Measurements from ENCODE around the gene BIRC6. TPM values are rescaled to one million over a fixed set of nuclear protein-coding genes. Genes with fewer than 3 reads are reported as not detected.
"Not testable (repeated sequence)": the region's sequence is repeated elsewhere in the genome, so short reads cannot be mapped to it uniquely, and the experiment has no call there.

BIRC6 gene
- total RNA-seq, 1 experiment from 2014 or later: 63.1 TPM

GRCh38 chr2:32342801-32343200, 14.0 kb upstream of the BIRC6 start:
- TF ChIP-seq ZNF219 (CRISPR knock-in tag; IDR thresholded peaks at IDR 0.05; ENCODE audit: borderline replicate concordance): no peak
- no peak for TF ChIP-seq OVOL2 (CRISPR knock-in tag; IDR thresholded peaks at IDR 0.05; ENCODE audit: borderline replicate concordance)
- no peak for TF ChIP-seq ZNF512 (CRISPR knock-in tag; IDR thresholded peaks at IDR 0.05; ENCODE audit: borderline replicate concordance)
- no peak for TF ChIP-seq ZNF263 (CRISPR knock-in tag; IDR thresholded peaks at IDR 0.05; ENCODE audit: low read depth)
- TF ChIP-seq ELF4 (CRISPR knock-in tag; IDR thresholded peaks at IDR 0.05; ENCODE audit: low read depth): no peak
- TF ChIP-seq AFF4 (CRISPR knock-in tag; IDR thresholded peaks at IDR 0.05; ENCODE audit: borderline replicate concordance): no peak
- no peak for TF ChIP-seq TP53 (CRISPR knock-in tag; IDR thresholded peaks at IDR 0.05)
- no peak for TF ChIP-seq ATF6 (CRISPR knock-in tag; IDR thresholded peaks at IDR 0.05)
- no peak for TF ChIP-seq IRF2 (CRISPR knock-in tag; IDR thresholded peaks at IDR 0.05; ENCODE audit: borderline replicate concordance, low read depth)
- TF ChIP-seq IRF1 (CRISPR knock-in tag; IDR thresholded peaks at IDR 0.05): no peak
- no peak for TF ChIP-seq ZBTB43 (CRISPR knock-in tag; IDR thresholded peaks at IDR 0.05)
- no peak for TF ChIP-seq ATF3 (CRISPR knock-in tag; conservative IDR thresholded peaks at IDR 0.05)
- no peak for TF ChIP-seq PRRX2 (CRISPR knock-in tag; IDR thresholded peaks at IDR 0.05)
- H3K4me1 Mint-ChIP-seq: no peaks in the 10 kb centered on the region
- no peaks in the 10 kb centered on the region for H3K9me3 Mint-ChIP-seq
- DNase-seq (ENCODE audit: low spot score) (no peak), ATAC-seq (no peak)
- no peaks in the 10 kb centered on the region for H3K36me3 Mint-ChIP-seq
- CTCF ChIA-PET: no interaction called here
- H3K4me3 Mint-ChIP-seq: no peak overlapping the region
- POLR2A ChIA-PET: no interaction called here
- no peak overlapping the region for H3K27ac Mint-ChIP-seq
- no peaks in the 10 kb centered on the region; the same call in 1 of the 2 replicates for H3K27me3 Mint-ChIP-seq (ENCODE audit: low read depth)

- H3K36me3 Mint-ChIP-seq; H3K27me3 Mint-ChIP-seq (ENCODE audit: low read depth); H3K9me3 Mint-ChIP-seq; POLR2A ChIA-PET; H3K4me1 Mint-ChIP-seq; H3K4me3 Mint-ChIP-seq; DNase-seq (ENCODE audit: low spot score); CTCF ChIA-PET; ATAC-seq; H3K27ac Mint-ChIP-seq: not testable (repeated sequence)
Measured at GRCh38 chr2:32350797-32351196, 6.0 kb upstream of the BIRC6 start.
